Measurements from ENCODE around the gene FLVCR2.

FLVCR2 gene

DNA sequence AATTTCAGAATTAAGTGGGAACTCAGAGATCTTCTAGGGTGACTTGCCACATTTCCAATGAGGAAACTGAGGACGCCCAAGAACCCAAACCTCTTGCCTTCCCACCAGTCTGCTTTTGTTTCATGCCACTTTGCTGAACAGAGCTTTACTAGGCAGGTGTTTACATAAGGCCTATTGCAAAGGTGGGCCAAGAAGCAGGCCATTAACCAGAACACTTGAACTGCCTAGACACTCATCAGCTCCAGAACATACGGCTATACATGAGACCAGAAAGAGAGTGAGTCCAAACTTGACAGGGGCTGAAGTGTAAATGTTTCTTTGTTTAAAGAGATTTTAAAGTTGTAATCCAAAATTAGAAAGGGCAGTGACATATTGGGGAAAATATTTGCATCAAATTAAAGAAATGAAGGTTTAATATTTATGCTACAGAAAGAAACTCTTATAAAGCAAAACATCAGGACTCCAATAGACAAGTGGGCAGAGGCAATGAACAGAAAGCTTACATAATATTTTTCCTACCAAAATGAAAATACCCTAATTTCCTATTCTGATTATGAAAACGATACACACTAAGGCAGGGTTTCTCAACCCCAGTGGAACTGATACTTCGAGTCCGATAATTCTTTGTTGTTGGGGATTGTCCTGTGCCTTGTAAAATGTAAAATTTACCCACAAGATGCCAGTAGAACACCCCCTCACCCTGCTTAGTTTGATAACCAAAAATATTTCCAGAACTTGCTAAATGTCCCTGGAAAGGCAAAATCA, 44.4 kb upstream of the FLVCR2 start:
- DNase-seq = no peak
- H3K79me2 ChIP-seq (ENCODE audit: low read length) = no peaks in the 10 kb centered on the region
- no peak overlapping the region for H3K4me3 ChIP-seq (ENCODE audit: low read length)
- H4K20me1 ChIP-seq (ENCODE audit: insufficient read depth, low read length) = no peaks in the 10 kb centered on the region
- H3K27ac ChIP-seq (ENCODE audit: low read length) = no peak overlapping the region
- H3K9me2 ChIP-seq (replicated peaks; ENCODE audit: insufficient read depth, low read length) = no peaks in the 10 kb centered on the region
- H3K4me1 ChIP-seq (ENCODE audit: low read length) = no peaks in the 10 kb centered on the region
- no peak overlapping the region for H3K9ac ChIP-seq (ENCODE audit: low read length)
- TF ChIP-seq EZH2 (optimal IDR thresholded peaks at IDR 0.05; ENCODE audit: low read depth, low read length) (no peak), EZH2phosphoT487 (IDR thresholded peaks at IDR 0.05; ENCODE audit: low read length) (no peak)
- TF ChIP-seq, protein P1, sequence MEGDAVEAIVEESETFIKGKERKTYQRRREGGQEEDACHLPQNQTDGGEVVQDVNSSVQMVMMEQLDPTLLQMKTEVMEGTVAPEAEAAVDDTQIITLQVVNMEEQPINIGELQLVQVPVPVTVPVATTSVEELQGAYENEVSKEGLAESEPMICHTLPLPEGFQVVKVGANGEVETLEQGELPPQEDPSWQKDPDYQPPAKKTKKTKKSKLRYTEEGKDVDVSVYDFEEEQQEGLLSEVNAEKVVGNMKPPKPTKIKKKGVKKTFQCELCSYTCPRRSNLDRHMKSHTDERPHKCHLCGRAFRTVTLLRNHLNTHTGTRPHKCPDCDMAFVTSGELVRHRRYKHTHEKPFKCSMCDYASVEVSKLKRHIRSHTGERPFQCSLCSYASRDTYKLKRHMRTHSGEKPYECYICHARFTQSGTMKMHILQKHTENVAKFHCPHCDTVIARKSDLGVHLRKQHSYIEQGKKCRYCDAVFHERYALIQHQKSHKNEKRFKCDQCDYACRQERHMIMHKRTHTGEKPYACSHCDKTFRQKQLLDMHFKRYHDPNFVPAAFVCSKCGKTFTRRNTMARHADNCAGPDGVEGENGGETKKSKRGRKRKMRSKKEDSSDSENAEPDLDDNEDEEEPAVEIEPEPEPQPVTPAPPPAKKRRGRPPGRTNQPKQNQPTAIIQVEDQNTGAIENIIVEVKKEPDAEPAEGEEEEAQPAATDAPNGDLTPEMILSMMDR (IDR thresholded peaks at IDR 0.05; ENCODE audit: low read length) = no peak
- H3K27me3 ChIP-seq (replicated peaks; ENCODE audit: insufficient read depth, low read length) = no peaks in the 10 kb centered on the region
- H2AFZ ChIP-seq (ENCODE audit: low read length) = no peak overlapping the region
- H3K36me3 ChIP-seq (replicated peaks; ENCODE audit: insufficient read depth, low read length) = no peaks in the 10 kb centered on the region
- no peak overlapping the region for H3K4me2 ChIP-seq (ENCODE audit: low read depth, low read length)
- no peaks in the 10 kb centered on the region for H3K9me3 ChIP-seq (replicated peaks; ENCODE audit: insufficient read depth, low read length)
- H3F3A ChIP-seq (ENCODE audit: insufficient read depth, low read length) = no peaks in the 10 kb centered on the region

DNA sequence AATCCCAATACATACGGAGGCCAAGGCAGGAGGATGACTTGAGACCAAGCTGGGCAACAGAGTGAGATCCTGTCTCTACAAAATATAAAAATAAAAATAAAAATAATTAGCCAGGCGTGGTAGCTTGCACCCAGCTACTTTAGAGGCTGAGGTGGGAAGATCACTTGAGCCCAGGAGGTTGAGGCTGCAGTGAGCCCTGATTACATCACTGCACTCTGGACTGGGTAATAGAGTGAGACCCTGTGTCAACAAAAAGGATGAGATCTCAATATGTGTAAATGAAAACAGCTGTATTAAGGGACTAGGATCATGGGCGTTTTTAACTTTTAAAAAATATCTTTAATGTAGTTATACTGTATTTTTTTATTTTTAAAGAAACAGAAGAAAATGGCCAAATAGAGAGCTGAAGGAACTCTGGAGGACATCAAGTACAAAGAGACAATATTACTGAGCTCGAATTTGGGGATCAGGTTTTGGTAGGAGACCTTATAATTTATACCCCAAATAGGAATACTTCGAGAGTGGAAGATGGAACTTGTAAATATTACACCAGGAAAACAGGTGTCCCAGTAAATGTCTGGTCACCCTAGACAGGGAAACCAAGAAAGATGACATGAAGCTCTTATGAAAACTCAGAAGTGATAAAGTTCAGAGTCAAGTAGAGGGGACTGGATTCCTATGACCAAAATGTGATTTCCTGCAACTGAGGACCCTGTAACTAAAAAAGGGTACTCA, 43.1 kb upstream of the FLVCR2 start:
- no peaks in the 10 kb centered on the region for H3K9me3 ChIP-seq (replicated peaks; ENCODE audit: insufficient read depth, low read length)
- no peaks in the 10 kb centered on the region for H3K4me1 ChIP-seq (ENCODE audit: low read length)
- H3K4me2 ChIP-seq (ENCODE audit: low read depth, low read length) = no peak overlapping the region
- no peaks in the 10 kb centered on the region for H4K20me1 ChIP-seq (ENCODE audit: insufficient read depth, low read length)
- H3F3A ChIP-seq (ENCODE audit: insufficient read depth, low read length) = no peaks in the 10 kb centered on the region
- no peak for DNase-seq
- no peaks in the 10 kb centered on the region for H3K79me2 ChIP-seq (ENCODE audit: low read length)
- H3K9ac ChIP-seq (ENCODE audit: low read length) = no peak overlapping the region
- H3K9me2 ChIP-seq (replicated peaks; ENCODE audit: insufficient read depth, low read length) = no peaks in the 10 kb centered on the region
- TF ChIP-seq EZH2 (optimal IDR thresholded peaks at IDR 0.05; ENCODE audit: low read depth, low read length) = no peak
- TF ChIP-seq, protein P1 (IDR thresholded peaks at IDR 0.05; ENCODE audit: low read length) = no peak
- TF ChIP-seq EZH2phosphoT487 (IDR thresholded peaks at IDR 0.05; ENCODE audit: low read length) = no peak
- H3K4me3 ChIP-seq (ENCODE audit: low read length) = no peak overlapping the region
- no peaks in the 10 kb centered on the region for H3K27me3 ChIP-seq (replicated peaks; ENCODE audit: insufficient read depth, low read length)
- no peak overlapping the region for H3K27ac ChIP-seq (ENCODE audit: low read length)
- H3K36me3 ChIP-seq (replicated peaks; ENCODE audit: insufficient read depth, low read length) = no peaks in the 10 kb centered on the region
- no peak overlapping the region for H2AFZ ChIP-seq (ENCODE audit: low read length)

DNA sequence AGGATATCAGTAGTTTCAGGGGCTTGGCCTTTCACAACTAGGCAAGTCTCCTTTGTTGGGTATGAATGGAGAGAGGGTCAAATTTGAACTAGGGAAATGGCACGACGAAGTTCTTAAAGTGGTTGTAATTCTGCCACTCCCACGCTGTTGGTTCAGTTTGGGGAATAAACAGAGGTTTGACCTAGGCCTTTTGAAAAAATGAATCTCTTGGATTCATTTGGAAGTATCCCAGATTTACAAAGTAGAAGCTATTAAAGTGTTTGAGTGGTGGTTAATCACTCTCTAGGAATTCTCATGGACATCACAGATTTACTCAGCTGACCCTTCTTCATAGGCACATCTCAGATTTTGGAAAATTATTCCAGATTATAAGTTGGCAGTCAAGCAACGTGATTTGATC, 41.3 kb upstream of the FLVCR2 start:
- Histone ChIP-seq H3K27me3 (replicated peaks; ENCODE audit: insufficient read depth, low read length) (no peaks in the 10 kb centered on the region), H3K9ac (ENCODE audit: low read length) (no peak overlapping the region), H3K9me2 (replicated peaks; ENCODE audit: insufficient read depth, low read length) (no peaks in the 10 kb centered on the region), H3K4me1 (ENCODE audit: low read length) (no peaks in the 10 kb centered on the region), H3K4me2 (ENCODE audit: low read depth, low read length) (no peak overlapping the region), H2AFZ (ENCODE audit: low read length) (no peak overlapping the region), H4K20me1 (ENCODE audit: insufficient read depth, low read length) (no peaks in the 10 kb centered on the region), H3K36me3 (replicated peaks; ENCODE audit: insufficient read depth, low read length) (no peaks in the 10 kb centered on the region), H3K79me2 (ENCODE audit: low read length) (no peaks in the 10 kb centered on the region), H3K4me3 (ENCODE audit: low read length) (no peak overlapping the region), H3K27ac (ENCODE audit: low read length) (no peak overlapping the region), H3F3A (ENCODE audit: insufficient read depth, low read length) (no peaks in the 10 kb centered on the region), H3K9me3 (replicated peaks; ENCODE audit: insufficient read depth, low read length) (no peaks in the 10 kb centered on the region)
- no peak for TF ChIP-seq EZH2phosphoT487 (IDR thresholded peaks at IDR 0.05; ENCODE audit: low read length)
- TF ChIP-seq EZH2 (optimal IDR thresholded peaks at IDR 0.05; ENCODE audit: low read depth, low read length) = no peak
- TF ChIP-seq, protein P1 (IDR thresholded peaks at IDR 0.05; ENCODE audit: low read length) = no peak
- DNase-seq = no peak

All from MM.1S (cell line).